ENCODE measurements around the gene ADCY6.

DNA sequence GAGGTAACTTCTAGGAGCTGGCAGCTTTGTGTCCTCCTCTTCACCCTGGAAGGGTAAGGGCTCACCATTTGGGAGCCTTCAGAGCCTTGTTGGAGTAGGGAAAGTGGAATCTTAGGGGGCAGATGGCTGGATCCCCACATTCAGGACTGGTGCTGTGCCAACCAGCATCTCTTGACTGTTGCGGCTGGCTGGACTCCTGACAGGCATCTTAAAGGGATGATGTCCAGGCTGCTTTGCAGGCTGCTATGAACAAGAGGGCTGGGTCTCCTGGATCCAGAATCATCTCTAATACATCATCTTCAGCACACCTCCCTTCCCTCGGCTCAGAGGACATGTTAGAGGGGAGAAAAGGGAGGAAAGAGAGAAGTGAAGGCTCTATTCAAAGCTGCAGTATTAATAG, 33.8 kb upstream of the ADCY6 start:
- TF ChIP-seq, protein P1, sequence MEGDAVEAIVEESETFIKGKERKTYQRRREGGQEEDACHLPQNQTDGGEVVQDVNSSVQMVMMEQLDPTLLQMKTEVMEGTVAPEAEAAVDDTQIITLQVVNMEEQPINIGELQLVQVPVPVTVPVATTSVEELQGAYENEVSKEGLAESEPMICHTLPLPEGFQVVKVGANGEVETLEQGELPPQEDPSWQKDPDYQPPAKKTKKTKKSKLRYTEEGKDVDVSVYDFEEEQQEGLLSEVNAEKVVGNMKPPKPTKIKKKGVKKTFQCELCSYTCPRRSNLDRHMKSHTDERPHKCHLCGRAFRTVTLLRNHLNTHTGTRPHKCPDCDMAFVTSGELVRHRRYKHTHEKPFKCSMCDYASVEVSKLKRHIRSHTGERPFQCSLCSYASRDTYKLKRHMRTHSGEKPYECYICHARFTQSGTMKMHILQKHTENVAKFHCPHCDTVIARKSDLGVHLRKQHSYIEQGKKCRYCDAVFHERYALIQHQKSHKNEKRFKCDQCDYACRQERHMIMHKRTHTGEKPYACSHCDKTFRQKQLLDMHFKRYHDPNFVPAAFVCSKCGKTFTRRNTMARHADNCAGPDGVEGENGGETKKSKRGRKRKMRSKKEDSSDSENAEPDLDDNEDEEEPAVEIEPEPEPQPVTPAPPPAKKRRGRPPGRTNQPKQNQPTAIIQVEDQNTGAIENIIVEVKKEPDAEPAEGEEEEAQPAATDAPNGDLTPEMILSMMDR (conservative IDR thresholded peaks at IDR 0.05): no peak
- no peak for TF ChIP-seq EZH2 (IDR thresholded peaks at IDR 0.05; ENCODE audit: low read depth)
